Caco-2 (cell line): Measurements from ENCODE around the gene SHISA8. TPM values are rescaled to one million over a fixed set of nuclear protein-coding genes. Genes with fewer than 3 reads are reported as not detected.
A peak's percentile ranks its signal among the peaks of the same experiment; 100 is the strongest.

Experiments
- BruUV-seq: library from RNA; stranded (reverse); fragments of 400-500 nt; replicated peaks from 2 replicates; lab custom pipeline; 2021; lab: Mats Ljungman, UMichigan
- CTCF ChIA-PET: fragments of 300-600 bp; sonication (Branson Sonifier 250); formaldehyde crosslinking; loops from one replicate; lab custom pipeline; 2022; ENCODE audit warnings: antibody characterized with exemption; lab: Charles Lee
- POLR2A ChIA-PET: fragments of 300-600 bp; sonication (Branson Sonifier 250); formaldehyde crosslinking; loops from one replicate; lab custom pipeline; 2022; ENCODE audit warnings: antibody characterized with exemption; lab: Charles Lee
- DNase-seq, 2 experiments: peaks; one replicate each; pipeline versions ENCODE4 v3.0.0 to v3.0.0-alpha.2; 2020 to 2022
- H3K27me3 ChIP-seq: replicated peaks from 2 replicates; pipeline ENCODE4 v1.6.0; 2011; ENCODE audit warnings: low read length; ENCODE audit not compliant: control insufficient read depth, insufficient read depth
- H3K36me3 ChIP-seq: 2 replicates; pipeline ENCODE4 v1.5.1; 2011; ENCODE audit warnings: low read length; ENCODE audit not compliant: control insufficient read depth, insufficient read depth
- H3K4me1 ChIP-seq: fragments of 250-450 bp; sonication (Bioruptor Pico); 2 replicates; pipeline ENCODE4 v1.5.1; 2020; ENCODE audit warnings: mild to moderate bottlenecking
- H3K4me3 ChIP-seq: 2 replicates; pipeline ENCODE4 v1.5.1; 2011; ENCODE audit warnings: low read depth, mild to moderate bottlenecking, control low read depth, low read length
- H3K9me3 ChIP-seq: fragments of 250-450 bp; sonication (Bioruptor Pico); 2 replicates; pipeline ENCODE4 v1.5.1; 2020; ENCODE audit warnings: mild to moderate bottlenecking, moderate library complexity
- H3K27ac Mint-ChIP-seq: one replicate; pipeline ENCODE4 v1.8.0; 2022; ENCODE audit warnings: mixed read lengths; ENCODE audit not compliant: unreplicated experiment
- H3K27me3 Mint-ChIP-seq: one replicate; pipeline ENCODE4 v1.8.0; 2022; ENCODE audit warnings: mixed read lengths; ENCODE audit not compliant: insufficient read depth, unreplicated experiment
- H3K36me3 Mint-ChIP-seq: one replicate; pipeline ENCODE4 v1.8.0; 2022; ENCODE audit warnings: mild to moderate bottlenecking, mixed read lengths; ENCODE audit not compliant: insufficient read depth, unreplicated experiment
- H3K4me1 Mint-ChIP-seq: one replicate; pipeline ENCODE4 v1.8.0; 2022; ENCODE audit warnings: low read depth, mixed read lengths; ENCODE audit not compliant: unreplicated experiment
- H3K4me3 Mint-ChIP-seq: one replicate; pipeline ENCODE4 v1.8.0; 2022; ENCODE audit warnings: mild to moderate bottlenecking, moderate library complexity, mixed read lengths; ENCODE audit not compliant: unreplicated experiment
- H3K9me3 Mint-ChIP-seq: one replicate; pipeline ENCODE4 v1.8.0; 2022; ENCODE audit warnings: mixed read lengths; ENCODE audit not compliant: unreplicated experiment
- intact Hi-C: fragments of 100-400 bp; cut with micrococcal nuclease; formaldehyde crosslinking; loops from one replicate; pipeline ENCODE4 v1.10.0; 2022; ENCODE audit not compliant: unreplicated experiment
- total RNA-seq: library from RNA; stranded (reverse); gene quantifications from 2 replicates; pipeline ENCODE4 v1.2.3, GENCODE V29; 2022
- TF ChIP-seq, protein P1 (sequence below), 2 experiments: fragments of 200-600 bp in 1 of 2; IDR thresholded peaks; 1 replicate in 1 of 2; 2 replicates in 1 of 2; pipeline versions ENCODE4 v1.5.1 to v1.8.0; 2011 to 2022; ENCODE audit warnings: antibody characterized with exemption in 1 of 2, control low read depth in 1 of 2, inconsistent platforms in 1 of 2, low read depth in 1 of 2, low read length in 1 of 2, mild to moderate bottlenecking in 1 of 2, moderate library complexity in 1 of 2; ENCODE audit not compliant: insufficient read depth in 1 of 2, severe bottlenecking in 1 of 2, unreplicated experiment in 1 of 2

Gene SHISA8
- total RNA-seq, 1 experiment from 2014 or later, result 1.4 TPM

DNA sequence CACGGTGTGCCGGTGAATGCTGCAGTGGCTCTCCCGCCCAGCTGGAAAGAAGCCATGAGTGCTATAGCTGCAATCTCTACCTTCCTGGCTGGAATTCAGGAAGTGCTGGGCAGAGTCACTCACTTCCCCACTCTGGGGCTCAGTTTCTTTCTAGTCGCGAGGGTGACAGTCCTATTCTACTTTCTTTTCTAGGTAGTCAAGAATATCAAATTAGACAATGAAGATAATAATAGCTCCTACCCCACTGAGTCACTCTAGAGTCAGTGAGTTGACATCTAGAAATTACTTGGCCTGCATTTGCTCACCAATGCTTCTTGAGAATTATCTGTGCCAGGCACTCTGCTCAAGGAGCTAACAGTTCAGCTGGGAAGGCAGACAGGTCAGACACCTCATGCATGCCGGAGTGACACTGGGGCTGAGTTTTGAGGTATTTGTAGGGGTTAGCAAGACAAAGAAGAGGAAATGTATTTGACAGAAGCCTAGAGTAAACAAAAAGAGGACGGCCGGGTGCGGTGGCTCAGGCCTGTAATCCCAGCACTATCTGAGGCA, 28.9 kb upstream of the SHISA8 start:
- intact Hi-C loops, result no loop called here
- no peaks in the 10 kb centered on the region for H3K27me3 Mint-ChIP-seq
- BruUV-seq, result no TSS peak
- no peaks in the 10 kb centered on the region for H3K9me3 Mint-ChIP-seq
- Histone ChIP-seq H3K27me3 (no peaks in the 10 kb centered on the region), H3K4me1 (peaks cover 11% of the 10 kb centered on the region), H3K36me3 (no peaks in the 10 kb centered on the region; the same call in 1 of the 2 replicates), H3K4me3 (no peak overlapping the region), H3K9me3 (no peaks in the 10 kb centered on the region)
- TF ChIP-seq, protein P1, sequence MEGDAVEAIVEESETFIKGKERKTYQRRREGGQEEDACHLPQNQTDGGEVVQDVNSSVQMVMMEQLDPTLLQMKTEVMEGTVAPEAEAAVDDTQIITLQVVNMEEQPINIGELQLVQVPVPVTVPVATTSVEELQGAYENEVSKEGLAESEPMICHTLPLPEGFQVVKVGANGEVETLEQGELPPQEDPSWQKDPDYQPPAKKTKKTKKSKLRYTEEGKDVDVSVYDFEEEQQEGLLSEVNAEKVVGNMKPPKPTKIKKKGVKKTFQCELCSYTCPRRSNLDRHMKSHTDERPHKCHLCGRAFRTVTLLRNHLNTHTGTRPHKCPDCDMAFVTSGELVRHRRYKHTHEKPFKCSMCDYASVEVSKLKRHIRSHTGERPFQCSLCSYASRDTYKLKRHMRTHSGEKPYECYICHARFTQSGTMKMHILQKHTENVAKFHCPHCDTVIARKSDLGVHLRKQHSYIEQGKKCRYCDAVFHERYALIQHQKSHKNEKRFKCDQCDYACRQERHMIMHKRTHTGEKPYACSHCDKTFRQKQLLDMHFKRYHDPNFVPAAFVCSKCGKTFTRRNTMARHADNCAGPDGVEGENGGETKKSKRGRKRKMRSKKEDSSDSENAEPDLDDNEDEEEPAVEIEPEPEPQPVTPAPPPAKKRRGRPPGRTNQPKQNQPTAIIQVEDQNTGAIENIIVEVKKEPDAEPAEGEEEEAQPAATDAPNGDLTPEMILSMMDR (IDR thresholded peaks at IDR 0.05; ENCODE audit: insufficient read depth in 1 of 2, low read depth in 1 of 2, low read length in 1 of 2, severe bottlenecking in 1 of 2, unreplicated experiment in 1 of 2), result no peak
- H3K4me3 Mint-ChIP-seq, result peak overlapping the region; percentile 4
- no peak for DNase-seq
- ChIA-PET CTCF (interaction anchor here (1.2 to 1.4 kb wide), 2 partner anchors 197 to 247 kb away, joined by 3 to 4 read pairs; no protein-coding TSS in a partner anchor), POLR2A (no interaction called here)
- H3K27ac Mint-ChIP-seq, result no peak overlapping the region
- peaks cover 7% of the 10 kb centered on the region for H3K4me1 Mint-ChIP-seq
- peaks cover 64% of the 10 kb centered on the region for H3K36me3 Mint-ChIP-seq

DNA sequence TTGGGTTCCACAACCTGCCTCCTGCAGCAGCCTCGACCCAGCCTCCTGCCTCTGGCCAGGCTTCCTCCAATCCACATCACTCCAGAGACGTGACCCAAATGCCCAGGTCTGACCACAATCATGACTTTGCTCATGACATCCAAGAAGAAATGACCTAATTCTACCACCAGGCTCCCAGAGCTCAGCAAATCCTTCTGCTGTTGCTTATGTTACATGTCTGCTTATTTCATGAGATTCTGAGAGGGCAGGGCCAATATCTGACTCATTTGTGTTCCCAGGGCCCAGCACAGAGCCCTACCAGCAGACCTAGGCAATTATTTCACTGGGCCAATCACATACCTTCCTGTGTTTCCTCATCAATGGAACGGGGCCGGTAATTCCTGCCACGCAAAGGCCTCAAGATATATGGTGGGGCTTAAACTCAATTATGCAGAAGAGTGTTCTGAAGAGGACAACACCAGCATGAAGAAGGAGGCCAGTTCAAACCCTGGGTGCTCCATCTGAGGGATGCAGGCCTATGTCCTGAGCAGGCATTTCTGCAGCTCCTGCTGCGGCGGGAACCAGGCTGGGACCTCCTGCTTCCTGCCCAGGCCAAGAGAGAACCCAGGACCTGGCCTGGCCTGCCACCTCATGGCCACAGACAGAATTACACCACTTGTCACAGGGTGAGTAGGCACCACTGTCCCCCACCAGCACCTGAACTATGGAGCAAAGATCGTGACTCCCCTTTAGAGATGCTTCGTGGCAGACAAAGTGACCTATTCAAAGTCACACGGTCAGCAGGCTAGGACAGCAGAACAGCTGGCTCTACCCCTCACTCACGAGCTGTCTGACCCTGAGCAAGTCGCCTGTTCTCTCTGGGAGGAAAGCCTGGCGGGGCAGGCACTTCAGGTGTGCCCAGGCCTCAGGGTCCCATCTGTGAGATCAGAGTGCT, 26.2 kb upstream of the SHISA8 start:
- DNase-seq, result peak; percentile 80 to 87
- intact Hi-C loops, result loop anchor here (1.0 to 2.0 kb wide), 3 partner anchors 118 to 244 kb away; no protein-coding TSS in a partner anchor

More for the DNA sequence above, 26.2 kb upstream of the SHISA8 start:
- CTCF ChIA-PET, result interaction anchor here (0.6 to 2.5 kb wide), 12 partner anchors 15 to 244 kb away, joined by 3 to 27 read pairs (median 4); partner anchors contain the start of genes CCDC134 and SREBF2
- H3K4me1 ChIP-seq, result no peaks in the 10 kb centered on the region
- no peaks in the 10 kb centered on the region for H3K27me3 ChIP-seq
- Mint-ChIP-seq H3K36me3 (peaks cover 70% of the 10 kb centered on the region), H3K27ac (no peak overlapping the region), H3K9me3 (no peaks in the 10 kb centered on the region), H3K27me3 (no peaks in the 10 kb centered on the region), H3K4me3 (no peak overlapping the region), H3K4me1 (peaks cover 7% of the 10 kb centered on the region)
- H3K36me3 ChIP-seq, result no peaks in the 10 kb centered on the region; the same call in 1 of the 2 replicates
- no TSS peak for BruUV-seq
- POLR2A ChIA-PET, result interaction anchor here (0.6 kb wide), 2 partner anchors 244 to 923 kb away, joined by 3 to 6 read pairs; no protein-coding TSS in a partner anchor
- TF ChIP-seq, protein P1 (IDR thresholded peaks at IDR 0.05; ENCODE audit: insufficient read depth in 1 of 2, low read depth in 1 of 2, low read length in 1 of 2, severe bottlenecking in 1 of 2, unreplicated experiment in 1 of 2), result peak; percentile 82 to 85
- no peaks in the 10 kb centered on the region for H3K9me3 ChIP-seq
- no peak overlapping the region for H3K4me3 ChIP-seq
